CD4-positive, alpha-beta memory T cell (primary cell): ENCODE results near the gene KLF6. TPM values are rescaled to one million over a fixed set of nuclear protein-coding genes. Genes with fewer than 3 reads are reported as not detected.

Source experiments
- CTCF ChIA-PET: fragments of 350-600 bp; sonication (Branson Sonifier 250); formaldehyde crosslinking; loops from one replicate; lab custom pipeline; 2021; ENCODE audit warnings: inconsistent platforms; ENCODE audit not compliant: partially characterized antibody; lab: Charles Lee
- POLR2A ChIA-PET: fragments of 350-600 bp; sonication (Branson Sonifier 250); formaldehyde crosslinking; loops from one replicate; lab custom pipeline; 2021; ENCODE audit not compliant: partially characterized antibody; lab: Charles Lee
- DNase-seq, 5 donors: peaks; one replicate each; pipeline versions ENCODE4 v3.0.0 to v3.0.0-alpha.2; 2020 to 2022; ENCODE audit warnings: mixed read lengths in 1 of 5
- H3K27ac ChIP-seq: one replicate; pipeline ENCODE4 v1.7.0; 2013; ENCODE audit warnings: low read depth, low read length
- H3K27me3 ChIP-seq: 2 replicates; pipeline ENCODE4 v1.7.0; 2013; ENCODE audit warnings: mild to moderate bottlenecking, low read length, moderate library complexity; ENCODE audit not compliant: insufficient read depth
- H3K36me3 ChIP-seq: 2 replicates; pipeline ENCODE4 v1.7.0; 2013; ENCODE audit warnings: mild to moderate bottlenecking, low read length, moderate library complexity; ENCODE audit not compliant: insufficient read depth
- H3K4me1 ChIP-seq: 2 replicates; pipeline ENCODE4 v1.7.0; 2013; ENCODE audit warnings: mild to moderate bottlenecking, low read length, moderate library complexity; ENCODE audit not compliant: insufficient read depth
- H3K4me3 ChIP-seq, 2 donors: one replicate each; pipeline ENCODE4 v1.7.0; 2013; ENCODE audit warnings: low read length in 2 of 2, mild to moderate bottlenecking in 1 of 2
- H3K9me3 ChIP-seq, 2 donors: one replicate each; pipeline ENCODE4 v1.7.0; 2013; ENCODE audit warnings: low read length in 2 of 2, control low read depth in 1 of 2; ENCODE audit not compliant: control insufficient read depth in 1 of 2
- H3K27ac Mint-ChIP-seq, 7 donors: one replicate each; pipeline ENCODE4 v1.8.0; 2020 to 2021; ENCODE audit warnings: mixed read lengths in 7 of 7, mild to moderate bottlenecking in 6 of 7, inconsistent platforms in 3 of 7, moderate library complexity in 3 of 7
- H3K27me3 Mint-ChIP-seq, 2 donors: one replicate each; pipeline ENCODE4 v1.8.0; 2020 to 2021; ENCODE audit warnings: mixed read lengths in 2 of 2
- H3K36me3 Mint-ChIP-seq, 2 donors: one replicate each; pipeline ENCODE4 v1.8.0; 2020 to 2021; ENCODE audit warnings: mixed read lengths in 2 of 2, inconsistent platforms in 1 of 2, mild to moderate bottlenecking in 1 of 2
- H3K4me1 Mint-ChIP-seq, 4 donors: one replicate each; pipeline ENCODE4 v1.8.0; 2020 to 2021; ENCODE audit warnings: mixed read lengths in 4 of 4, mild to moderate bottlenecking in 1 of 4
- H3K4me3 Mint-ChIP-seq, 8 donors: one replicate each; pipeline ENCODE4 v1.8.0; 2020 to 2021; ENCODE audit warnings: mixed read lengths in 8 of 8, mild to moderate bottlenecking in 7 of 8, moderate library complexity in 6 of 8, inconsistent platforms in 3 of 8
- H3K9me3 Mint-ChIP-seq, 8 donors: one replicate each; pipeline ENCODE4 v1.8.0; 2020 to 2021; ENCODE audit warnings: mixed read lengths in 8 of 8, mild to moderate bottlenecking in 5 of 8, inconsistent platforms in 3 of 8, moderate library complexity in 1 of 8
- intact Hi-C: fragments of 100-400 bp; cut with micrococcal nuclease; formaldehyde crosslinking; loops from one replicate; pipeline ENCODE4 v1.15.1; 2023
- polyA plus RNA-seq, 2 donors: library from polyadenylated mRNA; unstranded; fragments of 300-500 nt; fragmentation: Illumina TruSeq; gene quantifications; one replicate each; pipeline ENCODE4 v1.2.3, GENCODE V29; 2021
- total RNA-seq, 2 experiments: library from RNA; stranded (reverse); gene quantifications; one replicate each; pipeline ENCODE4 v1.2.3, GENCODE V29; 2021

The KLF6 gene
- total and polyA plus RNA-seq, 4 experiments from 2014 or later, result 291 to 865 (median 562) TPM

DNA sequence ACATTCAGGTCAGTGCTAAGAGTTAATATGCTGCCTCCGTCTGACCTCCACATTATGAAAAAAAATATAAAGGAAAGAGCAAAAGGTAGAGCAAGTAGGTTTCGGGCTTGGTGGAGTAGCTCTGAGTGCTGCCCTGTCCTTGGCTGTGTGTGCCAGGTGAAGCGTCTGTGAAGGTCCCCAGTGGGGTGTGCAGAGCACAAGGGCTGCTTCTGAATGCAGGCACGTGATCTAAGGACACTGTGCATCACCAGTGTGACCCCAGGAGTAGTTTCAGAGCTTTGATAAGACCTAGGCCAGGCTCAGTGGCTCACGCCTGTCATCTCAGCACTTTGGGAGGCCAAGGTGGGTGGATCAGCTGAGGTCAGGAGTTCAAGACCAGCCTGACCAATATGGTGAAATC is 36.0 kb downstream of the KLF6 start:
- Histone ChIP-seq H3K9me3 (no peaks in the 10 kb centered on the region), H3K36me3 (no peaks in the 10 kb centered on the region), H3K27me3 (no peaks in the 10 kb centered on the region), H3K4me3 (no peak overlapping the region), H3K4me1 (no peaks in the 10 kb centered on the region), H3K27ac (no peak overlapping the region)
- CTCF ChIA-PET, result interaction anchor here (1.1 kb wide), 1 partner anchor 9 kb away, joined by 3 read pairs; no protein-coding TSS in a partner anchor
- Mint-ChIP-seq H3K4me3 (no peak overlapping the region), H3K36me3 (no peaks in the 10 kb centered on the region), H3K4me1 (peaks cover 0 to 2% (median 0%) of the 10 kb centered on the region in 4 donors), H3K27me3 (no peaks in the 10 kb centered on the region), H3K9me3 (no peaks in the 10 kb centered on the region), H3K27ac (no peak overlapping the region)
- DNase-seq, result no peak
- POLR2A ChIA-PET, result interaction anchor here (1.6 to 1.9 kb wide), 2 partner anchors 8 to 10 kb away, joined by 5 to 10 read pairs; no protein-coding TSS in a partner anchor
- intact Hi-C loops, result no loop called here

DNA sequence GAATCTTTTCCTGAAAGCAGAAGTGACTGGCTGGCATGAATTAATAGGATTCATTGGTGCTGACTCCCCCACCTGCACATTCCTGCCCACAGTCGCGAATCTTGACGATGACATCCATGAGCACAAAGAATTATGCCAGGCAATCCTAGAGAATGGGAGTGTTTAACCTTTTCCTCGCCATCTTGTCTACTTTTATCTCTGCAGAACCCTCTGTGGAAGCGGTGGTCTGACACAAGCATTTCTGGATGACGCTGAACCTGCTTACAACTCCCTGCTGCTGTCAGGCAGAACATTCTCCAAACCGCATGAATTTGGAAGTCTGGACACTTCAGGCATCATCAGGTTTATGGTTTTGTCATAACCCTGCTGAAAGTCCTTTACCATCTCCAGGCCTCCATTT is 36.5 kb downstream of the KLF6 start:
- no peak for DNase-seq
- Histone ChIP-seq H3K9me3 (no peaks in the 10 kb centered on the region), H3K27me3 (no peaks in the 10 kb centered on the region), H3K4me3 (no peak overlapping the region), H3K36me3 (no peaks in the 10 kb centered on the region), H3K27ac (no peak overlapping the region), H3K4me1 (no peaks in the 10 kb centered on the region)
- H3K27me3 Mint-ChIP-seq, result no peaks in the 10 kb centered on the region
- intact Hi-C loops, result no loop called here
- H3K4me1 Mint-ChIP-seq, result peaks cover 0 to 2% (median 0%) of the 10 kb centered on the region in 4 donors
- H3K4me3 Mint-ChIP-seq, result peak overlapping the region in 1 of 8 donors; percentile 42
- POLR2A ChIA-PET, result interaction anchor here (0.6 to 1.6 kb wide), 2 partner anchors 10 to 13 kb away, joined by 3 to 5 read pairs; no protein-coding TSS in a partner anchor
- CTCF ChIA-PET, result no interaction called here
- H3K27ac Mint-ChIP-seq, result no peak overlapping the region
- no peaks in the 10 kb centered on the region for H3K9me3 Mint-ChIP-seq
- no peaks in the 10 kb centered on the region for H3K36me3 Mint-ChIP-seq

DNA sequence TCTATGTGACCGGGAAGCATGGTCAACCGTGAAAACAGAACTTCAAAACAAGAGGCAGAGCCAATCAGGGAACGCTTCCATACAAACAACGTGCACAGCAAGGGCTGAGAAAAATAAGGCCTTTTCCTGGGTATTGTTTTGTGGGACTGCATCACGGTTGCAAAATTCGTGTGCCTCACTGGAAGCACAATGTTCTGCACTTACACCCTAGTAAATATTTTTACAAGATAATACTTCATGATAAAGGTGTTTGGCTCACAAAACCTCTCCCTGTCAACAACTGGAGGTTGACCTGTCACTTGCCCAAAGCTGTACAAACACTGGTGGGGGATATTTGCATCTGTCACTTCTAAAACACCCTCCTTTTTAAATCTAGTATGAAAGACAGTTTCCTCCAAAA is 37.0 kb downstream of the KLF6 start:
- POLR2A ChIA-PET, result interaction anchor here (0.6 to 1.6 kb wide), 2 partner anchors 11 to 13 kb away, joined by 3 to 5 read pairs; no protein-coding TSS in a partner anchor
- no peaks in the 10 kb centered on the region for H3K4me1 ChIP-seq
- Mint-ChIP-seq H3K27me3 (no peaks in the 10 kb centered on the region), H3K4me1 (peaks cover 0 to 2% (median 0%) of the 10 kb centered on the region in 4 donors), H3K27ac (no peak overlapping the region), H3K9me3 (no peaks in the 10 kb centered on the region), H3K36me3 (no peaks in the 10 kb centered on the region), H3K4me3 (no peak overlapping the region)
- H3K9me3 ChIP-seq, result no peaks in the 10 kb centered on the region
- H3K4me3 ChIP-seq, result no peak overlapping the region
- H3K36me3 ChIP-seq, result no peaks in the 10 kb centered on the region
- H3K27me3 ChIP-seq, result no peaks in the 10 kb centered on the region
- no peak for DNase-seq
- intact Hi-C loops, result no loop called here
- CTCF ChIA-PET, result no interaction called here
- no peak overlapping the region for H3K27ac ChIP-seq

DNA sequence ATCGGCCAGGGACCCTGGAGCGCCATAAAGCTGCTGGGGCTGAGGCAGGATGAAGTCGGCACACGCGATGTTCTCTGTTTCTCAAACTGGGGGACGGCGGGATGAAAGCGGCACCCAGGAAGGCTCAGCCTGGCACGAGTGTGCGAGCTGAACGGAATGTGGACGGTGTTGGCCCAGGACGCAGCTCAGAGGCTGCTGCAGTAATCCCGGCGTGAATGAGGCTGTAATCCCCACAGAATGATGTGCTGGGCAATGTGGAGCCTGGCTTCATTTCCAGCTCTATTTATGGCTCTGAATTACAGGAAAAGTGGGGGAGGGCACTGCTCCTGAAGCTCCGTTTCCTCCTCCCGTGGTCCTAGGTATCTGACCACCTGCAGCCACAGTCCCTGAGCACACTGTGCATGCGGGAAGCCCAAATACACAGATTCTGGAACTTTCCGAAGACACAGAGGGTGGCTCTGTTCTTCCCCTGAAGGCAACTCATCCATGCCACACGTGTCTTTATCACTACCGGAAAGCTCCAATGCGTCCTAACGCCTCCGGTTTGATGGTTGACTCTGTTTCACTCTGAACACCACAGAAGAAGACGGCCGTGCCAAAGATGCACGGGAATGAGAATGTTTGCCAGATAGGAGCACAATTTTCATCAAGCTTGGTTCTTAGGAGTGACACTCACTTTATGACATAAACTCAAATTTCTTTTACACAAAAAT is 37.6 kb downstream of the KLF6 start:
- H3K4me3 ChIP-seq, result no peak overlapping the region
- H3K4me1 ChIP-seq, result no peaks in the 10 kb centered on the region
- peaks cover 0 to 5% (median 1%) of the 10 kb centered on the region in 4 donors for H3K4me1 Mint-ChIP-seq
- no peaks in the 10 kb centered on the region for H3K9me3 Mint-ChIP-seq
- H3K9me3 ChIP-seq, result no peaks in the 10 kb centered on the region
- intact Hi-C loops, result no loop called here
- H3K27ac Mint-ChIP-seq, result no peak overlapping the region
- H3K36me3 ChIP-seq, result no peaks in the 10 kb centered on the region
- H3K4me3 Mint-ChIP-seq, result no peak overlapping the region
- POLR2A ChIA-PET, result no interaction called here
- no peak for DNase-seq
- CTCF ChIA-PET, result no interaction called here
- no peak overlapping the region for H3K27ac ChIP-seq
- H3K27me3 ChIP-seq, result no peaks in the 10 kb centered on the region
- no peaks in the 10 kb centered on the region for H3K27me3 Mint-ChIP-seq
- no peaks in the 10 kb centered on the region for H3K36me3 Mint-ChIP-seq

DNA sequence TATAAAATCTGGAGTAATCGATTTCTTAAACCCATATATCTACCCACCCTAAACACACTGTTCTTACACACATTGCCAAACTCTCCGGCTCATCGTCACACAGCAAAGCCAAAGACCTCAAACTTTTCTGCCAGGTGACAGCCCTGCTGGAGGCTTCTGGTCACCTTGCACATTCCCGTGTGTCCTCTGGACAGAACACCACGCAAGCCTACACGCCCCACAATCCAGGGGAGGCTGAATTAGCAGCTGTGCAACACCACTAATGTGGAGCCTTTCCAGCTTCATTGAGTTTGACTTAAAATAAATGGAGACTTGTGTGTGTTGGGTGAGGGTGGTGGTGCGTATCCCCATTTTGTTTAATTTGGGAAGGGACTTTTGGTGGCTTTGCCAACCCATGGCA is 38.4 kb downstream of the KLF6 start:
- H3K9me3 Mint-ChIP-seq, result no peaks in the 10 kb centered on the region

DNA sequence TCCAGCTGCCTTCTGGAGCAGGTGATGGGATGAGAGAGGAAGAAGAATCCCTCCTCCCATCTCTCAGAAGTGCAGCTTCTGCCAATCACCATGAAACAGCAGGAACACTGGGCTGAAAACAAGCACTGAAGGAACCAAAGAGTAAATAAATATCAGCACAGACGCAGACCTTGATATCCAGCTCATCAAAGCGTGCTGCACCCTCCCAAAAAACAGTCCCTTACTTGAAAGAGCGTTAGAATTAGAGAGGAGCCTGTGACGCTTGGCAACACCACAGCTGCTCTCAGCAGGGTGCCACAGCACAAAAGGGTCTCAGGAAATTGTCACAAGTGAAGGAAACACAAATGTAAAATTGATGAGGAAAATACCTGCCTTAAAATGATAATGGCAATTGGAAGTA is 39.5 kb downstream of the KLF6 start:
- Mint-ChIP-seq H3K36me3 (no peaks in the 10 kb centered on the region), H3K9me3 (no peaks in the 10 kb centered on the region), H3K27me3 (no peaks in the 10 kb centered on the region), H3K27ac (no peak overlapping the region), H3K4me1 (peaks cover 9 to 20% (median 13%) of the 10 kb centered on the region in 4 donors), H3K4me3 (no peak overlapping the region)
- H3K4me3 ChIP-seq, result no peak overlapping the region
- H3K27ac ChIP-seq, result no peak overlapping the region
- peaks cover 9% of the 10 kb centered on the region for H3K4me1 ChIP-seq
- POLR2A ChIA-PET, result interaction anchor here (1.1 to 6.2 kb wide), 4 partner anchors 12 to 38 kb away, joined by 3 to 79 read pairs (median 7); partner anchors contain the start of gene KLF6
- CTCF ChIA-PET, result interaction anchor here (0.9 to 1.4 kb wide), 3 partner anchors 12 to 548 kb away, joined by 3 read pairs; no protein-coding TSS in a partner anchor
- intact Hi-C loops, result no loop called here
- H3K9me3 ChIP-seq, result no peaks in the 10 kb centered on the region
- no peaks in the 10 kb centered on the region for H3K27me3 ChIP-seq
- DNase-seq, result no peak
- H3K36me3 ChIP-seq, result no peaks in the 10 kb centered on the region

More for the DNA sequence above, 38.4 kb downstream of the KLF6 start:
- Histone ChIP-seq H3K27ac (no peak overlapping the region), H3K9me3 (no peaks in the 10 kb centered on the region), H3K4me3 (no peak overlapping the region), H3K27me3 (no peaks in the 10 kb centered on the region), H3K36me3 (no peaks in the 10 kb centered on the region), H3K4me1 (peaks cover 2% of the 10 kb centered on the region)
- intact Hi-C loops, result no loop called here
- Mint-ChIP-seq H3K4me3 (no peak overlapping the region), H3K27ac (no peak overlapping the region), H3K36me3 (no peaks in the 10 kb centered on the region), H3K4me1 (peaks cover 3 to 13% (median 7%) of the 10 kb centered on the region in 4 donors), H3K27me3 (no peaks in the 10 kb centered on the region)
- POLR2A ChIA-PET, result interaction anchor here (3.1 kb wide), 1 partner anchor 11 kb away, joined by 11 read pairs; no protein-coding TSS in a partner anchor
- CTCF ChIA-PET, result interaction anchor here (1.4 kb wide), 1 partner anchor 11 kb away, joined by 3 read pairs; no protein-coding TSS in a partner anchor
- DNase-seq, result no peak
